ENCODE results near the gene BCL2L14.

- TF ChIP-seq POLR2A (IDR thresholded peaks at IDR 0.05; ENCODE audit: low read length): no peak
- no peak for TF ChIP-seq GATA1 (IDR thresholded peaks at IDR 0.05; ENCODE audit: low read depth, low read length)
These were observed 15.6 kb downstream of the BCL2L14 start for GRCh38 chr12:12086362-12086761.
